ENCODE data around the gene CCDC157. TPM values are rescaled to one million over a fixed set of nuclear protein-coding genes. Genes with fewer than 3 reads are reported as not detected.
A peak's percentile ranks its signal among the peaks of the same experiment; 100 is the strongest.

Gene CCDC157
- total and polyA plus RNA-seq, 2 of the 4 experiments (the other 2 are of a cell fraction), result 0.90 to 2.2 TPM

DNA sequence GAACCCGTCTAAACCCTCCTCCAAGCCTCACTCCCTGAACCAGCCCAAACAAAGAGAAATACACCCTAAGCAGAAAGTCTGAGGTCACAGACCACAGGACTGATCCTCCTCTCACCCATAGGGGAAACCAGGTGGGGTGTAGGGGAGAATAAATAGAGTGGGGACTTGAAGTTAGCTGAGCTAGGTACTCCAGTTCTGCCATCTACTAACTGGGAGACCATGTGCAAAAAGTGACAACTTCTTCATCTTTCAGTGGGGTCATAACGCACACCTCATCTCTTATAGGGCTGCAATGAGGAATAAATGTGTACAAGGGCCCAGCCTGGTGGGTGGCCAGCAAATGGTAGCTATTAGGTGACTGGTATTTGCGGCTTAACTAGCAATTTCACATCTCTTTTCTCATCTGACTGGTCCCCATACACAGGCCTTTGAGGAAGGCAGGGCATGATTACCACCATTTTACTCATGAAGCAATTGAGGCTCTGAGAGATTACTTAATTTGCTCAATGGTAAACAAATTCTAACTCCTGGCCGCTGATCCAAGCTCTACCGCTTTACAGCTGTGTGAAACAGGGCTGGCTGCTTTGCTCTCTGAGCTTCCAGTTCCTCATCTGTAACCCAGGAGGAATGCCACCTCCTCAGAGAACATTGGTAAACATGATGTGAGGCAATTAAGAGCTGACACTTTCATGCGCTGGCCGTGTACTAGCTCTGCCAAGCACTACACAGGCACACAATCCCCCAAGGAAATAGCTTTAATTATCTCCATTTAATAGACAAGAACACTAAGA lies 46.7 kb upstream of the CCDC157 start:
- peaks cover 41% of the 10 kb centered on the region for H3K4me1 ChIP-seq (ENCODE audit: control insufficient read depth, insufficient read depth, low read length)
- H2BK120ac ChIP-seq (ENCODE audit: low read depth, low read length), result no peak overlapping the region
- no peaks in the 10 kb centered on the region for H3K9me3 ChIP-seq (ENCODE audit: control insufficient read depth, insufficient read depth, low read length)
- ATAC-seq (ENCODE audit: low read depth) (peak; percentile 52), DNase-seq (peak; percentile 72)
- H3K36me3 ChIP-seq (ENCODE audit: control insufficient read depth, insufficient read depth, low read length), result no peaks in the 10 kb centered on the region
- no peak overlapping the region for H2BK15ac ChIP-seq (ENCODE audit: low read depth, low read length)
- intact Hi-C loops (cut with micrococcal nuclease), result no loop called here
- 0 out of 2 replicates have a peak, but pooled peaks have one; percentile 18 for TF ChIP-seq BHLHE40 (IDR thresholded peaks at IDR 0.05; ENCODE audit: low read depth, low read length)
- peak; percentile 15 for TF ChIP-seq RCOR1 (IDR thresholded peaks at IDR 0.05; ENCODE audit: insufficient replicate concordance, low read length)
- no peak for TF ChIP-seq FOS (IDR thresholded peaks at IDR 0.05; ENCODE audit: low read depth, low read length)
- TF ChIP-seq CEBPB (IDR thresholded peaks at IDR 0.05; ENCODE audit: low read depth, low read length), result peak; percentile 58; the same call in 1 of the 2 replicates
- no peak overlapping the region for H3K4ac ChIP-seq (ENCODE audit: low read depth, low read length)
- no peak overlapping the region for H3K9ac ChIP-seq (ENCODE audit: low read depth, low read length)
- dilution Hi-C loops (cut with HindIII; ENCODE audit: low sequenced_read_pairs, unreplicated experiment), result no loop called here
- ChIA-PET POLR2A (ENCODE audit: unreplicated experiment) (no interaction called here), CTCF (interaction anchor here (0.8 kb wide), 1 partner anchor 22 kb away, joined by 3 read pairs; no protein-coding TSS in a partner anchor)
- H3K27ac ChIP-seq (ENCODE audit: insufficient read depth, low read length), result peak overlapping the region; percentile 35; the same call in 1 of the 2 replicates
- H4K5ac ChIP-seq (ENCODE audit: low read depth, low read length), result no peak overlapping the region
- H2AFZ ChIP-seq (replicated peaks; ENCODE audit: low read length, poor library complexity), result no peak overlapping the region
- no peak overlapping the region for H3K4me3 ChIP-seq (ENCODE audit: insufficient read depth, low read depth, low read length)
- H3K27me3 ChIP-seq (ENCODE audit: control insufficient read depth, insufficient read depth, low read length), result no peaks in the 10 kb centered on the region
- H3K56ac ChIP-seq (ENCODE audit: extremely low read depth, insufficient read depth, low read length), result no peak overlapping the region
- peaks cover 73% of the 10 kb centered on the region for H4K20me1 ChIP-seq (ENCODE audit: insufficient read depth, low read length)
- H2AK5ac ChIP-seq (ENCODE audit: low read depth, low read length), result peak overlapping the region; percentile 69; the same call in 1 of the 2 replicates
- H3K23ac ChIP-seq (ENCODE audit: low read depth, low read length), result no peak overlapping the region
- H4K91ac ChIP-seq (ENCODE audit: insufficient read depth, low read depth, low read length), result no peak overlapping the region
- H3K9me1 ChIP-seq (ENCODE audit: insufficient read depth, low read length), result peaks cover 55% of the 10 kb centered on the region
- no CpG with 5 or more reads among the region's 7 CpGs for WGBS, 2 experiments (ENCODE audit: extremely low coverage in 2 of 2, insufficient read length in 1 of 2)
- in situ Hi-C loops (cut with MboI; ENCODE audit: low sequenced_read_pairs), result no loop called here
- peak overlapping the region; percentile 40; the same call in 1 of the 2 replicates for H3K14ac ChIP-seq (replicated peaks; ENCODE audit: low read depth, low read length)
- peak overlapping the region; percentile 22; the same call in 1 of the 2 replicates for H3K4me2 ChIP-seq (ENCODE audit: low read depth, low read length)
- peak overlapping the region; percentile 17 for H2BK5ac ChIP-seq (ENCODE audit: low read depth, low read length, poor library complexity, severe bottlenecking)
- H2BK20ac ChIP-seq (ENCODE audit: low read depth, low read length), result no peak overlapping the region
- peak overlapping the region; percentile 8 for H3K18ac ChIP-seq (ENCODE audit: low read depth, low read length)
- H2AK9ac ChIP-seq (replicated peaks; ENCODE audit: low read depth, low read length, poor library complexity), result no peak overlapping the region
- H3K79me1 ChIP-seq (ENCODE audit: low read depth in 1 of 2, low read length in 2 of 2), result peaks cover 39 to 92% of the 10 kb centered on the region in 2 experiments
- BruUV-seq (replicated peaks), result no TSS peak
- H4K8ac ChIP-seq (ENCODE audit: low read depth in 2 of 2, low read length in 2 of 2), result no peak overlapping the region

Measured in IMR-90 (cell line).